Activated naive CD4-positive, alpha-beta T cell treated with anti-CD3 and anti-CD28 coated beads, Interleukin-2, amount 10 ng/mL, durations not matched to agents 7 days and 5 days (primary cell): ENCODE measurements around the gene SNAP47.

Experiments
- CTCF ChIA-PET: fragments of 350-600 bp; sonication (Branson Sonifier 250); formaldehyde crosslinking; loops from one replicate; lab custom pipeline; 2021; ENCODE audit warnings: antibody characterized with exemption; lab: Charles Lee
- DNase-seq: peaks from one replicate; pipeline ENCODE4 v3.0.0-alpha.2; 2020
- H3K27ac Mint-ChIP-seq: one replicate; pipeline ENCODE4 v1.8.0; 2021; ENCODE audit warnings: mild to moderate bottlenecking, moderate library complexity, mixed read lengths
- H3K27me3 Mint-ChIP-seq: one replicate; pipeline ENCODE4 v1.8.0; 2021; ENCODE audit warnings: mild to moderate bottlenecking, mixed read lengths
- H3K36me3 Mint-ChIP-seq: one replicate; pipeline ENCODE4 v1.8.0; 2021; ENCODE audit warnings: mixed read lengths
- H3K4me1 Mint-ChIP-seq: one replicate; pipeline ENCODE4 v1.8.0; 2021; ENCODE audit warnings: mixed read lengths
- H3K4me3 Mint-ChIP-seq: one replicate; pipeline ENCODE4 v1.8.0; 2021; ENCODE audit warnings: mild to moderate bottlenecking, moderate library complexity, mixed read lengths
- H3K9me3 Mint-ChIP-seq: one replicate; pipeline ENCODE4 v1.8.0; 2021; ENCODE audit warnings: mixed read lengths

Gene SNAP47

GRCh38 chr1:227728059-227728891 is 7.0 kb upstream of the SNAP47 start:
- Mint-ChIP-seq H3K27ac (peak overlapping the region; percentile 52), H3K4me1 (peaks cover 28% of the 10 kb centered on the region), H3K9me3 (peaks cover 9% of the 10 kb centered on the region), H3K27me3 (peaks cover 28% of the 10 kb centered on the region), H3K4me3 (peak overlapping the region; percentile 78), H3K36me3 (peaks cover 5% of the 10 kb centered on the region)
- DNase-seq = peak; percentile 82
- CTCF ChIA-PET = interaction anchor here (1.0 to 1.5 kb wide), 2 partner anchors 220 to 225 kb away, joined by 3 to 5 read pairs; partner anchors contain the start of gene WNT9A

- H3K36me3 Mint-ChIP-seq = peaks cover 5% of the 10 kb centered on the region
- H3K27me3 Mint-ChIP-seq = peaks cover 28% of the 10 kb centered on the region
- peaks cover 4% of the 10 kb centered on the region for H3K9me3 Mint-ChIP-seq
- H3K27ac Mint-ChIP-seq = peak overlapping the region; percentile 33
- H3K4me3 Mint-ChIP-seq = peak overlapping the region; percentile 78
- CTCF ChIA-PET = interaction anchor here (1.0 to 1.9 kb wide), 3 partner anchors 34 to 225 kb away, joined by 3 to 5 read pairs (median 4); partner anchors contain the start of gene WNT9A
- no peak for DNase-seq
- H3K4me1 Mint-ChIP-seq = peaks cover 33% of the 10 kb centered on the region
Measured at GRCh38 chr1:227728892-227729143, 6.4 kb upstream of the SNAP47 start.

- H3K27me3 Mint-ChIP-seq = peaks cover 28% of the 10 kb centered on the region
- H3K36me3 Mint-ChIP-seq = peaks cover 6% of the 10 kb centered on the region
- H3K27ac Mint-ChIP-seq = peak overlapping the region; percentile 33
- peaks cover 35% of the 10 kb centered on the region for H3K4me1 Mint-ChIP-seq
- DNase-seq = no peak
- CTCF ChIA-PET = interaction anchor here (1.0 to 1.9 kb wide), 5 partner anchors 15 to 224 kb away, joined by 3 to 7 read pairs (median 4); partner anchors contain the start of gene WNT9A
- peaks cover 4% of the 10 kb centered on the region for H3K9me3 Mint-ChIP-seq
- peak overlapping the region; percentile 78 for H3K4me3 Mint-ChIP-seq
Measured at GRCh38 chr1:227729144-227729880, 5.9 kb upstream of the SNAP47 start.

GRCh38 chr1:227729881-227730629 is 5.2 kb upstream of the SNAP47 start:
- peaks cover 28% of the 10 kb centered on the region for H3K27me3 Mint-ChIP-seq
- H3K27ac Mint-ChIP-seq = no peak overlapping the region
- peak; percentile 64 for DNase-seq
- peaks cover 4% of the 10 kb centered on the region for H3K9me3 Mint-ChIP-seq
- CTCF ChIA-PET = interaction anchor here (0.7 to 1.9 kb wide), 8 partner anchors 14 to 451 kb away, joined by 3 to 7 read pairs (median 4); partner anchors contain the start of gene WNT9A
- H3K4me3 Mint-ChIP-seq = peak overlapping the region; percentile 44
- peaks cover 40% of the 10 kb centered on the region for H3K4me1 Mint-ChIP-seq
- H3K36me3 Mint-ChIP-seq = peaks cover 10% of the 10 kb centered on the region

- peaks cover 4% of the 10 kb centered on the region for H3K9me3 Mint-ChIP-seq
- no peak overlapping the region for H3K27ac Mint-ChIP-seq
- peaks cover 10% of the 10 kb centered on the region for H3K36me3 Mint-ChIP-seq
- DNase-seq = no peak
- H3K4me3 Mint-ChIP-seq = no peak overlapping the region
- H3K4me1 Mint-ChIP-seq = peaks cover 41% of the 10 kb centered on the region
- CTCF ChIA-PET = interaction anchor here (0.7 to 1.9 kb wide), 7 partner anchors 13 to 450 kb away, joined by 3 to 7 read pairs (median 4); no protein-coding TSS in a partner anchor
- H3K27me3 Mint-ChIP-seq = peaks cover 28% of the 10 kb centered on the region
Measured at GRCh38 chr1:227730630-227731151, 4.5 kb upstream of the SNAP47 start.

GRCh38 chr1:227731241-227731677 is 4.0 kb upstream of the SNAP47 start:
- no peak for DNase-seq
- Mint-ChIP-seq H3K9me3 (peaks cover 4% of the 10 kb centered on the region), H3K27me3 (peaks cover 23% of the 10 kb centered on the region), H3K36me3 (peaks cover 10% of the 10 kb centered on the region), H3K27ac (no peak overlapping the region), H3K4me1 (peaks cover 46% of the 10 kb centered on the region), H3K4me3 (no peak overlapping the region)
- CTCF ChIA-PET = interaction anchor here (0.5 to 1.9 kb wide), 5 partner anchors 13 to 436 kb away, joined by 3 to 7 read pairs (median 4); no protein-coding TSS in a partner anchor

GRCh38 chr1:227731696-227732585 is 3.3 kb upstream of the SNAP47 start:
- no peak overlapping the region for H3K27ac Mint-ChIP-seq
- peaks cover 18% of the 10 kb centered on the region for H3K27me3 Mint-ChIP-seq
- no peak for DNase-seq
- peaks cover 8% of the 10 kb centered on the region for H3K36me3 Mint-ChIP-seq
- H3K4me3 Mint-ChIP-seq = no peak overlapping the region
- H3K9me3 Mint-ChIP-seq = no peaks in the 10 kb centered on the region
- H3K4me1 Mint-ChIP-seq = peaks cover 50% of the 10 kb centered on the region
- CTCF ChIA-PET = interaction anchor here (0.5 to 1.3 kb wide), 3 partner anchors 222 to 435 kb away, joined by 3 to 4 read pairs (median 3); no protein-coding TSS in a partner anchor

- no peaks in the 10 kb centered on the region for H3K9me3 Mint-ChIP-seq
- H3K36me3 Mint-ChIP-seq = peaks cover 8% of the 10 kb centered on the region
- H3K27ac Mint-ChIP-seq = no peak overlapping the region
- CTCF ChIA-PET = no interaction called here
- H3K27me3 Mint-ChIP-seq = peaks cover 10% of the 10 kb centered on the region
- DNase-seq = no peak
- H3K4me1 Mint-ChIP-seq = peaks cover 58% of the 10 kb centered on the region
- no peak overlapping the region for H3K4me3 Mint-ChIP-seq
Measured at GRCh38 chr1:227732586-227733308, 2.5 kb upstream of the SNAP47 start.

- Mint-ChIP-seq H3K36me3 (peaks cover 10% of the 10 kb centered on the region), H3K4me1 (peaks cover 54% of the 10 kb centered on the region), H3K4me3 (peak overlapping the region; percentile 56), H3K27me3 (peaks cover 6% of the 10 kb centered on the region), H3K27ac (no peak overlapping the region), H3K9me3 (no peaks in the 10 kb centered on the region)
- no peak for DNase-seq
- CTCF ChIA-PET = no interaction called here
Measured at GRCh38 chr1:227733309-227733705, 1.9 kb upstream of the SNAP47 start.

GRCh38 chr1:227733751-227734545 is 1.3 kb upstream of the SNAP47 start:
- H3K27me3 Mint-ChIP-seq = peaks cover under 1% of the 10 kb centered on the region
- H3K36me3 Mint-ChIP-seq = peaks cover 10% of the 10 kb centered on the region
- CTCF ChIA-PET = interaction anchor here (0.8 kb wide), 1 partner anchor 25 kb away, joined by 3 read pairs; no protein-coding TSS in a partner anchor
- H3K4me1 Mint-ChIP-seq = peaks cover 49% of the 10 kb centered on the region
- no peaks in the 10 kb centered on the region for H3K9me3 Mint-ChIP-seq
- peak overlapping the region; percentile 87 for H3K27ac Mint-ChIP-seq
- H3K4me3 Mint-ChIP-seq = peak overlapping the region; percentile 90
- no peak for DNase-seq

- CTCF ChIA-PET = interaction anchor here (0.6 to 0.8 kb wide), 2 partner anchors 25 to 326 kb away, joined by 3 read pairs; no protein-coding TSS in a partner anchor
- Mint-ChIP-seq H3K27me3 (no peaks in the 10 kb centered on the region), H3K27ac (peak overlapping the region; percentile 87), H3K4me1 (peaks cover 44% of the 10 kb centered on the region), H3K4me3 (peak overlapping the region; percentile 90), H3K36me3 (peaks cover 10% of the 10 kb centered on the region), H3K9me3 (no peaks in the 10 kb centered on the region)
- DNase-seq = no peak
Measured at GRCh38 chr1:227734546-227734855, 734 bp upstream of the SNAP47 start.
